ENCODE measurements around the gene ZDBF2. TPM values are rescaled to one million over a fixed set of nuclear protein-coding genes. Genes with fewer than 3 reads are reported as not detected.
"Not testable (repeated sequence)": the region's sequence is repeated elsewhere in the genome, so short reads cannot be mapped to it uniquely, and the experiment has no call there.

ZDBF2 gene
- total RNA-seq (15.4 TPM), polyA plus RNA-seq (ENCODE audit: insufficient read depth in 1 of 8, insufficient read length in 8 of 8, low replicate concordance in 1 of 8) (10 to 100 TPM in 2 of 8 donors, 1 to 10 TPM in 6; 5.5 to 11.2 (median 9.2) TPM)
- long read RNA-seq, donor 1, result 0 reads
- long read RNA-seq, donor 2, result 0 reads
- long read RNA-seq, donor 3, result 0 reads
- long read RNA-seq, donor 4, full-length matches to known transcripts, result 1 of 1 reads
- long read RNA-seq, donor 4, partial matches to known transcripts, result 0 of 1 reads
- long read RNA-seq, donor 4, other reads (novel, unspliced or antisense), result 0 of 1 reads
- long read RNA-seq, donor 5, full-length matches to known transcripts, result 3 of 3 reads
- long read RNA-seq, donor 5, partial matches to known transcripts, result 0 of 3 reads
- long read RNA-seq, donor 5, other reads (novel, unspliced or antisense), result 0 of 3 reads
- long read RNA-seq, donor 6, full-length matches to known transcripts, result 1 of 1 reads
- long read RNA-seq, donor 6, partial matches to known transcripts, result 0 of 1 reads
- long read RNA-seq, donor 6, other reads (novel, unspliced or antisense), result 0 of 1 reads
- long read RNA-seq, donor 7, result 0 reads
- long read RNA-seq, donor 8, full-length matches to known transcripts, result 1 of 1 reads
- long read RNA-seq, donor 8, partial matches to known transcripts, result 0 of 1 reads
- long read RNA-seq, donor 8, other reads (novel, unspliced or antisense), result 0 of 1 reads
- long read RNA-seq, donor 9, full-length matches to known transcripts, result 2 of 2 reads
- long read RNA-seq, donor 9, partial matches to known transcripts, result 0 of 2 reads
- long read RNA-seq, donor 9, other reads (novel, unspliced or antisense), result 0 of 2 reads
- long read RNA-seq, donor 10, full-length matches to known transcripts, result 3 of 3 reads
- long read RNA-seq, donor 10, partial matches to known transcripts, result 0 of 3 reads
- long read RNA-seq, donor 10, other reads (novel, unspliced or antisense), result 0 of 3 reads
- long read RNA-seq, donor 11, result 0 reads

DNA sequence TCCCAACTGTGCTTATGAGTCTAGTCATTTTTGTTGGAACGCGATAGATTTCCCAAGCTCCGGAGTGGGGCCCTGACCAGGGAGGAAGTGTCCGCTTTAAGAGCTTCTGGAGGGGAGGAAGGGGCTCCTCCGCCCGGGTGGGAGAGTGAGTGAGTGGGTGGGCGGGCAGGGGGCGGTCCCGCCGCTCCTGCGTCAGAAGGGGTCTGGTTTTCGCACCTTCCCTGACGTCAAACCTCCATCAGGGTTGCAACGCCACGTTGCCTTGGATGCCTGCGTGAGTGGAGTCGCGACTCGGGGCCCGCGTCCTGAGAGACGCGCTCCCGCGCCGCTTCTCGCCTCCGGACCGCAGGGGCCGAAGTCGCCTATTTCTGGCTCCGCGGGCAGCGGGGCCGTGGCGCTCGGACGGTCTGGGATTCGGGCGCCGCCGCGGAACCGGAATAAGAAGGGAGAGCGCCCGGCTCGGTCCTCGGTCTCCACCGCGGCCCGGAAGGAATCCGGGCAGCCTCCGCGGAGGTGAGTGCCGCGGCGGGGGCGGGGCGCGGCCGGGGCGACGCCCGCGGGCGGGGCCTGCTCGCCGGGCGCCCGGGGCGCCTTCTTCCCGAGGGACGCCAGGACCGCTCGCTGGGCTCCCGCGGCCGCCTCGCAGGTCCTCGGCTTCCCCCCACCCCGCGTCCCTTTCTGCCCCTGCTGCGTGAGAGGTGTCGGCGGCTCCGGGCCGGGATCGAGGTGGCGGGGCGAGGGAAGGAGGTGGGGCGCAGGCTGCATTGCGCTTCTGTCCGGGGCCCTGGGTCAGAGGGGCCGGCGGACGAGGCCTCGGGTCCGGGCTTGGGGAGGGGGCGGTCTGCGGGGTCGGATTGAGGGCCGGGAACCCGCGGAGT is at the start of gene ZDBF2:
TSS of gene ZDBF2 (plus strand) at position 230 of the 878 bp plus-strand sequence. CDS start 7,187 bp downstream, outside the sequence.
- H3K27me3 ChIP-seq (ENCODE audit: control insufficient read depth, insufficient read depth, low read length), result peaks cover 44% of the 10 kb centered on the region
- H3K9me3 ChIP-seq (replicated peaks; ENCODE audit: control insufficient read depth, low read depth, low read length), result no peaks in the 10 kb centered on the region
- WGBS (ENCODE audit: insufficient coverage), result under 1% methylated on average over 64 of the region's 104 CpGs

DNA sequence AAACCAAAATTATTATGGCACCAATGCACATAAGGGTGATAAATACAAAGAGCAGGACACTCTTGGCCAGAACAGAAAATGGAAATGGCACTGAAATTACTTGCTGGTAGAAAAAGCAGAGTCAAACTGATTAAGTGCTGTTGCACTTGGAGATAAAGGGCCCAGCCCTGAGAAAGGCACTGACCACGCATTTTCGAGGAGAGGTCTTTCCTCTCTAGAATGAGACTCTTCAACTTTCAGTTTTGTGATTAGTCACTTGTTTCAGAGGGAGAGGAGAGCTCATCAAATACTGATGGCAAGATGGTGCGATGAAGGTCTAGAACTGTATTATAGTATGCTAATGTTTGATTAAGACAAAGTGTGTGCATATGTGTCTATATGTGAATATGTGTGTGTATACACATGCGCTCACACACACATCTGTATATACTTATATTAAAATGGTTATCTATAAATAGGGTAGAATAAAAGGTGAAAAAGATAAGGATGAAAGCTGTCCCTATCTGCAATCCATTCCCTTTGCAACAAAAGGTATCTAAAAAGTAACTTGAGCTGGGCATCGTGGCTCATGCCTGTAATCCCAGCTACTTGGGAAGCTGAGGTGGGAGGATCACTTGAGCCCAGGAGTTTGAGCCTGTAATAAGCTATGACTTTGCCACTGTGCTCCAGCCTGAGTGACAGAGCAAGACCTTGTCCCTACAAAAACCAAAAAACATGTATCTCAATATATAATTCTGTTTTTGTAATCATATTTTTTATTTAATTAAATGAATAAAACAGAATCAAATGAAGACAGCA is 48.8 kb upstream of the ZDBF2 start:
- no peaks in the 10 kb centered on the region for H3K4me1 ChIP-seq (ENCODE audit: control insufficient read depth, insufficient read depth, low read length)
- WGBS (ENCODE audit: insufficient coverage), result no CpG with 5 or more reads among the region's 5 CpGs
- no peaks in the 10 kb centered on the region for H3K9me3 ChIP-seq (replicated peaks; ENCODE audit: control insufficient read depth, low read depth, low read length)
- DNase-seq, result no peak
- no peaks in the 10 kb centered on the region for H3K36me3 ChIP-seq (ENCODE audit: control insufficient read depth, insufficient read depth, low read length)
- no peak overlapping the region for H3K27ac ChIP-seq (ENCODE audit: low read length)
- no peak overlapping the region for H3K4me3 ChIP-seq (ENCODE audit: low read length)
- no peaks in the 10 kb centered on the region for H3K27me3 ChIP-seq (ENCODE audit: control insufficient read depth, insufficient read depth, low read length)

More for the DNA sequence above, at the start of gene ZDBF2:
- DNase-seq, result peak; percentile 89
- no peaks in the 10 kb centered on the region for H3K36me3 ChIP-seq (ENCODE audit: control insufficient read depth, insufficient read depth, low read length)
- H3K27ac ChIP-seq (ENCODE audit: low read length), result peak within 1 kb of the TSS; percentile 86
- H3K4me1 ChIP-seq (ENCODE audit: control insufficient read depth, insufficient read depth, low read length), result peaks cover 12% of the 10 kb centered on the region
- peak within 1 kb of the TSS; percentile 79 for H3K4me3 ChIP-seq (ENCODE audit: low read length)

DNA sequence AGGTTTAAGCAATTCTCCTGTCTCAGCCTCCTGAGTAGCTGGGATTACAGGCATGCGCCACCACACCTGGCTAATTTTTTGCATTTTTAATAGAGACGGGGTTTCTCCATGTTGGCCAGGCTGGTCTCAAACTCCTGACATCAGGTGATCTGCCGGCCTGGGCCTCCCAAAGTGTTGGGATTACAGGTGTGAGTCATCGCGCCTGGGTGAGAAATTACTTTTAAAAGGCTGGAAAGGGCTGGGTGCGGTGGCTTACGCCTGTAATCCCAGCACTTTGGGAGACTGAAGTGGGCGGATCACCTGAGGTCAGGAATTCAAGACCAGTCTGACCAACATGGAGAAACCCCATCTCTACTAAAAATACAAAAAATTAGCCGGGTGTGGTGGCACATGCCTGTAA is 45.8 kb upstream of the ZDBF2 start:
- not testable (repeated sequence) for H3K27ac ChIP-seq (ENCODE audit: low read length); H3K9me3 ChIP-seq (replicated peaks; ENCODE audit: control insufficient read depth, low read depth, low read length); H3K4me3 ChIP-seq (ENCODE audit: low read length); H3K27me3 ChIP-seq (ENCODE audit: control insufficient read depth, insufficient read depth, low read length); H3K36me3 ChIP-seq (ENCODE audit: control insufficient read depth, insufficient read depth, low read length); H3K4me1 ChIP-seq (ENCODE audit: control insufficient read depth, insufficient read depth, low read length); DNase-seq
- WGBS (ENCODE audit: insufficient coverage), result 88% methylated on average over 7 of the region's 9 CpGs

DNA sequence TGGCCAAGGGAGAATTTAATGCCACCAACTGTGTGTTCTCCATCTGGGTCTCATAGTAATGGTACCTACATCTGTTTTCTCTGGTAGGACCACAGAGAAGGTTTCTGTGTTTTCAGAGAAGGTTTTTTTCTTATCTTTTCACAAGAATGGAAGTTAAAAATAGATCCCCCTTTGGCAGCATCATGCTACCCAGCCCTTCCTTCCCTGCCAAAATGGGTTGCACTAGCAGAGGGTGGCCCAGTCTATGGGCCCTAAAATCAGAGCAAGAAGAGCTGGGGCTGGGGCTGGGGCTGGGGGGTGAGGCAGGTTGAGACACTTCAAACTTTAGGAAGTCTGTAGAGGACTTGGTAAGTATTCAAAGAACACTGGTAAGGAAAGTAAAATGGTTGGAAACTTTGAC is 44.8 kb upstream of the ZDBF2 start:
- Histone ChIP-seq H3K4me1 (ENCODE audit: control insufficient read depth, insufficient read depth, low read length) (no peaks in the 10 kb centered on the region), H3K27ac (ENCODE audit: low read length) (no peak overlapping the region), H3K9me3 (replicated peaks; ENCODE audit: control insufficient read depth, low read depth, low read length) (no peaks in the 10 kb centered on the region), H3K27me3 (ENCODE audit: control insufficient read depth, insufficient read depth, low read length) (no peaks in the 10 kb centered on the region), H3K36me3 (ENCODE audit: control insufficient read depth, insufficient read depth, low read length) (no peaks in the 10 kb centered on the region), H3K4me3 (ENCODE audit: low read length) (no peak overlapping the region)
- DNase-seq, result no peak

DNA sequence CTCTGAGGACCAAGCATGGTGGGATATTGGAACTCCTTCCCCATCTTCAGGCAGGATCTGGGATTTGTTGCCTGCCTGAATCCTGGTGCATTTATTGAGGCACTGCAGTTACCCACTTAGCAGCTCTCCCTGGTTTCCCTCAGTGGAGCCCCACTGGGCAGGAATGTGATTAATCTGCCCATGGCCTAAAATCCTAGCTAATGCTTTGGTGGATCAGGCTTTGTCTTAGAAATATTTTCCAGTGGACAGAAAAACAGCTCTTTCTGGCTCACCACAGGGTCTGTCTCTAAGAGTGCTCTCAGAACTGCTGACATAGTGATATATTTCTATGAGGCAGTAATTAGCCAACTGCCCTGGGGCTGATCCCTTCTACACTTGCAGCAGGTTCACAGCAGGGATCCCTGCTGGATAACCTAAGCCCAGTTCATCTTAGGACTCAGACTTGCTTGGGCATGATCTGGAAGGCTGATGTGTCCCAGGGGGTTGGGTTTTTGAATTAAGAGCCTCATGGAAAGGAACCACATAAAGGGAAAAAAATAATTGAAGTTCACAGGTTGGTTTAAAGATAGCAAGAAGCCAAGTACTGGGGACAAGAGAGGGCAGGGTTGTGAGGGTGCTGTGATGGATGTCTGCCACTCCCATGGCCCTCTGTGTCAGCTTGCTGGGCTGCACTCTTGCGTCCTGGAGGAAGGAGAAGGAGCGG is 44.3 kb upstream of the ZDBF2 start:
- WGBS (ENCODE audit: insufficient coverage), result 43% methylated on average over 2 of the region's 2 CpGs
- Histone ChIP-seq H3K36me3 (ENCODE audit: control insufficient read depth, insufficient read depth, low read length) (no peaks in the 10 kb centered on the region), H3K27me3 (ENCODE audit: control insufficient read depth, insufficient read depth, low read length) (no peaks in the 10 kb centered on the region), H3K4me1 (ENCODE audit: control insufficient read depth, insufficient read depth, low read length) (no peaks in the 10 kb centered on the region), H3K4me3 (ENCODE audit: low read length) (no peak overlapping the region), H3K27ac (ENCODE audit: low read length) (no peak overlapping the region), H3K9me3 (replicated peaks; ENCODE audit: control insufficient read depth, low read depth, low read length) (no peaks in the 10 kb centered on the region)
- DNase-seq, result no peak

DNA sequence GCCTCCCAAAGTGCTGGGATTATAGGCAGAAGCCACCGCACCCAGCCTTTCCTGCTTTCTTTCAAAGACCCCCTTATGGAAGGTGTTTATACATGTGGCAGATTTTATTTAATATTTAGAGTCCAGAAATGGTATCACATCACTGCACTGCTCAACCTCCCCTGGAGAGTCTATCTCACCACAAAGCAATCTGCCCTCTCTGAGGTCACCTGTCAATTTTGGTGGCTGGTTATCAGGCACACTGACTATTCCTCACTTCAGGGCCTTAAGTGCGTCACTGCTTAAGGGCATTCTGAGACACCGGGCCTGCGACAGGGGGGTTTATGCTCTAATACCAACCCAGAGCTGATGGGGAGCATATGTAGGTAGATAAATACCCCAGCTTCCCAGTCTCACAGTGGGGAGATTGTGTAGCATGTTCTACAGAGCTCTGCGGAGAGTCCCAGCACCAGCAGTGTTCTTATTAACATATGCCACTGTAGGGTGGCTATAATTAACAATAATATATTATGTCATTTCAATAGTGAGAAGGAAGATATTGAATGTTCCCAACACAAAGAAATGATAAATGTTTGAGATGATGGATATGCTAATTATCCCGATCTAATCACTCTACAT is 42.7 kb upstream of the ZDBF2 start:
- H3K4me1 ChIP-seq (ENCODE audit: control insufficient read depth, insufficient read depth, low read length), result no peaks in the 10 kb centered on the region
- no peaks in the 10 kb centered on the region for H3K36me3 ChIP-seq (ENCODE audit: control insufficient read depth, insufficient read depth, low read length)
- H3K4me3 ChIP-seq (ENCODE audit: low read length), result no peak overlapping the region
- no peaks in the 10 kb centered on the region for H3K27me3 ChIP-seq (ENCODE audit: control insufficient read depth, insufficient read depth, low read length)
- no peaks in the 10 kb centered on the region for H3K9me3 ChIP-seq (replicated peaks; ENCODE audit: control insufficient read depth, low read depth, low read length)
- WGBS (ENCODE audit: insufficient coverage), result no CpG with 5 or more reads among the region's 6 CpGs
- H3K27ac ChIP-seq (ENCODE audit: low read length), result no peak overlapping the region
- DNase-seq, result no peak

DNA sequence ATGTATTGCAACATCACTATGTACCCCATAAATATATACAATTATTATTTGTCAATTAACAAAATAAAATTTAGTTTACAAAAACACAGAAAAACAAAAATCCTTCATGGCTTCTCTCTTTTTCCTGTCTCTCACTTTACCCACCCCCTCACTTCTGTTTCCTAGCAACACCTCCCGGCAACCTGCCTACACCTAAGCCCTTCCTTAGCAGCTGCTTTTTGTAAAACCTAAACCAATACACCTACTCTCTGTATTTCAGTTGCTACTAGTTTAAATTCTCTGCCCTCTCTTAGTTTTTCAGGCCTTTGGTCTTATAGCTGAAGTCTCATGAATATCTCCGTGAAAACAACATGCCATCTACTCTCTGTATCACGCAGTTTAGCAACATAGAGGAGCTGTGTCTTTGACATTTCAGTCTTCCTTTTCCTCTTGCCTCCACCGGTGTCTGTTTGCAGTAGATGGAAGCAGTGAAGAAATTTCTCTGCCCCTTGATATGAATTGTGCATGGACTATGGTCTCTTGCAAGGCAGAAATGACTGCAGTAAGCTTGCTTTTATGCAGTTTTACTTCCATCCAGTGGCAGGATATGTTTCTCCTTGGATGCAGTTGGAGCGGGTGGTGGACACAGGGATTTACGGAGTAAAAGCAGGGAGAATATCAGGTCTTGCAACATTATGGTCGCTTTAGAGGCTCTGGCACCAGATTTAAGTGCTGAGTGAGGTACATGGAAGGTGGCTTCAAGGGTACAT is 42.0 kb upstream of the ZDBF2 start:
- 41% methylated on average over 4 of the region's 7 CpGs for WGBS (ENCODE audit: insufficient coverage)
- peak; percentile 66 for DNase-seq

DNA sequence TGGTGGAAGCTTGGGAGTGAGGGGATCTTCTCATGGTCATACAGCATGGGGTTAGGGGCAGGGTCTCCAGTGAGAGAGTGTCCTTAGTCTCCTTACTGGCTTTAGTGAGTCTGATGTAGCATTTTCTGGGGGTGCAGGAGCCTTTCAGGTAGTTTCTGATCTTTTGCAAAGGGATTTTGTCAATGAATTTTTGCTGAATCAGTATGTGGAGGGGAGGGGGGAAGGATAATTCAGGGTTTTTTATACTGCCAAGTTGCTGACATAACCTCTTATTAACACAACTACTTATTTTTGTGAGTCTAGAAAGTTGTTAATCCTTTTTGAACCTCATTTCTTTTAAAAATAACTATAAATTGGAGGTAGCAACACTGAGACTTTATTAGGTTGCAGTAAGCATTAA is 35.3 kb upstream of the ZDBF2 start:
- no peaks in the 10 kb centered on the region for H3K27me3 ChIP-seq (ENCODE audit: control insufficient read depth, insufficient read depth, low read length)
- no peaks in the 10 kb centered on the region for H3K9me3 ChIP-seq (replicated peaks; ENCODE audit: control insufficient read depth, low read depth, low read length)
- H3K4me1 ChIP-seq (ENCODE audit: control insufficient read depth, insufficient read depth, low read length), result no peaks in the 10 kb centered on the region
- H3K36me3 ChIP-seq (ENCODE audit: control insufficient read depth, insufficient read depth, low read length), result no peaks in the 10 kb centered on the region
- DNase-seq, result no peak
- no peak overlapping the region for H3K4me3 ChIP-seq (ENCODE audit: low read length)
- no peak overlapping the region for H3K27ac ChIP-seq (ENCODE audit: low read length)

More for the DNA sequence above, 42.0 kb upstream of the ZDBF2 start:
- no peak overlapping the region for H3K4me3 ChIP-seq (ENCODE audit: low read length)
- no peaks in the 10 kb centered on the region for H3K27me3 ChIP-seq (ENCODE audit: control insufficient read depth, insufficient read depth, low read length)
- no peak overlapping the region for H3K27ac ChIP-seq (ENCODE audit: low read length)
- no peaks in the 10 kb centered on the region for H3K36me3 ChIP-seq (ENCODE audit: control insufficient read depth, insufficient read depth, low read length)
- H3K4me1 ChIP-seq (ENCODE audit: control insufficient read depth, insufficient read depth, low read length), result no peaks in the 10 kb centered on the region
- no peaks in the 10 kb centered on the region for H3K9me3 ChIP-seq (replicated peaks; ENCODE audit: control insufficient read depth, low read depth, low read length)

Data from muscle of leg (tissue), 16 donors.